CD4-positive, CD25-positive, alpha-beta regulatory T cell (primary cell): ENCODE measurements around the gene NLGN4Y. TPM values are rescaled to one million over a fixed set of nuclear protein-coding genes. Genes with fewer than 3 reads are reported as not detected.

ENCODE experiments used
- ATAC-seq, 2 donors: fragments of 150-1000 bp; cut with Tn5 transposase; one replicate each; pipeline ENCODE4 v1.10.0; 2021; ENCODE audit warnings: low read depth in 2 of 2, moderate number of reproducible peaks in 2 of 2, moderate library complexity in 1 of 2
- DNase-seq, 3 donors: peaks; one replicate each; pipeline versions ENCODE4 v3.0.0 to v3.0.0-alpha.2; 2012 to 2022; ENCODE audit warnings: mixed read lengths in 1 of 3
- H3K27ac ChIP-seq: one replicate; pipeline ENCODE4 v1.7.0; 2013; ENCODE audit warnings: mild to moderate bottlenecking, low read length; ENCODE audit not compliant: insufficient read depth, poor library complexity, severe bottlenecking
- H3K27me3 ChIP-seq: one replicate; pipeline ENCODE4 v1.7.0; 2013; ENCODE audit warnings: low read length; ENCODE audit not compliant: control insufficient read depth, insufficient read depth
- H3K36me3 ChIP-seq: one replicate; pipeline ENCODE4 v1.7.0; 2013; ENCODE audit warnings: mild to moderate bottlenecking, low read length, moderate library complexity; ENCODE audit not compliant: control insufficient read depth, insufficient read depth
- H3K4me1 ChIP-seq: 2 replicates; pipeline ENCODE4 v1.7.0; 2013; ENCODE audit warnings: mild to moderate bottlenecking, low read length; ENCODE audit not compliant: insufficient read depth, control insufficient read depth, poor library complexity, severe bottlenecking
- H3K4me3 ChIP-seq: one replicate; pipeline ENCODE4 v1.7.0; 2013; ENCODE audit warnings: low read depth, mild to moderate bottlenecking, low read length, moderate library complexity
- H3K9me3 ChIP-seq, 2 experiments: 1 replicate in 1 of 2; 2 replicates in 1 of 2; pipeline ENCODE4 v1.7.0; 2013; ENCODE audit warnings: low read length in 2 of 2, mild to moderate bottlenecking in 1 of 2, moderate library complexity in 1 of 2; ENCODE audit not compliant: control insufficient read depth in 2 of 2
- H3K27ac Mint-ChIP-seq, 3 donors: one replicate each; pipeline ENCODE4 v1.8.0; 2020 to 2022; ENCODE audit warnings: mild to moderate bottlenecking in 3 of 3, mixed read lengths in 3 of 3, moderate library complexity in 2 of 3
- H3K27me3 Mint-ChIP-seq: one replicate; pipeline ENCODE4 v1.8.0; 2022; ENCODE audit warnings: mild to moderate bottlenecking, mixed read lengths
- H3K36me3 Mint-ChIP-seq: one replicate; pipeline ENCODE4 v1.8.0; 2020; ENCODE audit warnings: mixed read lengths
- H3K4me1 Mint-ChIP-seq, 4 donors: one replicate each; pipeline ENCODE4 v1.8.0; 2020 to 2022; ENCODE audit warnings: mixed read lengths in 4 of 4, mild to moderate bottlenecking in 1 of 4
- H3K4me3 Mint-ChIP-seq, 4 donors: one replicate each; pipeline ENCODE4 v1.8.0; 2020 to 2022; ENCODE audit warnings: mild to moderate bottlenecking in 4 of 4, mixed read lengths in 4 of 4, moderate library complexity in 3 of 4
- H3K9me3 Mint-ChIP-seq, 7 donors: one replicate each; pipeline ENCODE4 v1.8.0; 2020 to 2022; ENCODE audit warnings: mixed read lengths in 7 of 7, mild to moderate bottlenecking in 3 of 7, moderate library complexity in 2 of 7
- polyA plus RNA-seq, 4 donors: library from polyadenylated mRNA; unstranded; fragments of 300-500 nt; fragmentation: Illumina TruSeq; gene quantifications; one replicate each; pipeline ENCODE4 v1.2.3, GENCODE V29; 2021
- total RNA-seq: library from RNA; stranded (reverse); gene quantifications from one replicate; pipeline ENCODE4 v1.2.3, GENCODE V29; 2022

NLGN4Y gene
- total and polyA plus RNA-seq, 5 donors from 2014 or later: 2.4 TPM; not detected in 4

DNA sequence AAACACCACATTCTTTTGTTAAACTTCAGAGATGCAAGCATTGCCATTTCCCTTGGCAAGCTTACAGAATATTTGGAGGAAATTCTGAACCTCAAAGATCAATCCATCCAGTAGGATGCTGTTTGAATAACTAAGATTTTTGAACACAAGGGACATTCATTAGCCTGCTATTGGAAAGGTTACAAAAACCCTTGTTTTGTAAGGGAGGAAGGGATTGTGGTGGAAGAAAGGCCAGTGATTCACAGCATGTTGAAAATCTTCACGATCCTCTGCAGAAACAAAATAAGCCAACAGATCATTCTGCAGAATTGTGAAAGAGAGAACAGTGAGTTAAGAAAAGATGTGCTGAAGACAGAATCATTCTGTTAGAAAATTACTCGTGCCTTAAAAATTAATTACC is 297.9 kb downstream of the NLGN4Y start:
- no peaks in the 10 kb centered on the region for H3K27me3 Mint-ChIP-seq
- no peak overlapping the region for H3K27ac Mint-ChIP-seq
- Histone ChIP-seq H3K4me3 (no peak overlapping the region), H3K9me3 (no peaks in the 10 kb centered on the region), H3K36me3 (no peaks in the 10 kb centered on the region), H3K27ac (no peak overlapping the region), H3K27me3 (no peaks in the 10 kb centered on the region), H3K4me1 (no peaks in the 10 kb centered on the region)
- no peak overlapping the region for H3K4me3 Mint-ChIP-seq
- H3K9me3 Mint-ChIP-seq: peaks cover 0 to 2% (median 0%) of the 10 kb centered on the region in 7 donors
- H3K4me1 Mint-ChIP-seq: no peaks in the 10 kb centered on the region
- ATAC-seq (no peak), DNase-seq (no peak)
- no peaks in the 10 kb centered on the region for H3K36me3 Mint-ChIP-seq

- H3K36me3 ChIP-seq: no peaks in the 10 kb centered on the region
- no peaks in the 10 kb centered on the region for H3K27me3 ChIP-seq
- ATAC-seq (no peak), DNase-seq (no peak)
- no peak overlapping the region for H3K27ac ChIP-seq
- no peaks in the 10 kb centered on the region for H3K9me3 ChIP-seq
- no peaks in the 10 kb centered on the region for H3K27me3 Mint-ChIP-seq
- H3K4me3 ChIP-seq: no peak overlapping the region
- H3K4me3 Mint-ChIP-seq: no peak overlapping the region
- no peaks in the 10 kb centered on the region for H3K36me3 Mint-ChIP-seq
- no peak overlapping the region for H3K27ac Mint-ChIP-seq
- H3K9me3 Mint-ChIP-seq: no peaks in the 10 kb centered on the region
- H3K4me1 ChIP-seq: no peaks in the 10 kb centered on the region
- H3K4me1 Mint-ChIP-seq: no peaks in the 10 kb centered on the region
Measured at GRCh38 chrY:14822906-14823305, 298.6 kb downstream of the NLGN4Y start.

GRCh38 chrY:14824583-14824982 is 300.3 kb downstream of the NLGN4Y start:
- H3K36me3 Mint-ChIP-seq: no peaks in the 10 kb centered on the region
- Histone ChIP-seq H3K27ac (no peak overlapping the region), H3K36me3 (no peaks in the 10 kb centered on the region), H3K4me3 (no peak overlapping the region), H3K4me1 (no peaks in the 10 kb centered on the region), H3K9me3 (no peaks in the 10 kb centered on the region), H3K27me3 (no peaks in the 10 kb centered on the region)
- H3K27ac Mint-ChIP-seq: no peak overlapping the region
- no peaks in the 10 kb centered on the region for H3K27me3 Mint-ChIP-seq
- DNase-seq (no peak), ATAC-seq (no peak)
- H3K4me1 Mint-ChIP-seq: no peaks in the 10 kb centered on the region
- H3K9me3 Mint-ChIP-seq: no peaks in the 10 kb centered on the region
- H3K4me3 Mint-ChIP-seq: no peak overlapping the region

DNA sequence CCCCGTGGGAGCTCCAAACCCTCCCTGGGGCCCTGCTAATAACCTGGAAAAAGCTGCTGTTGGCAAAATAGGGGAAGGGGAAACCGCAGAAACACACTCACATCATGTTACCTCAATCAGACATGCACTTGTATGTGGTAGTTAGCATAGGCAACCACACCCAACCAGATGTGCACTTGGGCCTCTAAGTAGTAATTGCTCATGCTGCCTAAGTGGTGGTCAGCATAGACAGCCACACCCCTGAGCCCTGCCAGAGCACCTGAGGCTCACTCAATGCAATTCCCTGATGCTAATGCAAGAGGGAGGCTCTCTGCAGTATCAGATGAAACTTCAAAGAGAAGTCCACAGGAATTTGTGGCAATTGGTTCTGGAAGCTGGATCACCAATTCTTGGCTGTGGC is 301.4 kb downstream of the NLGN4Y start:
- Histone ChIP-seq H3K4me3 (no peak overlapping the region), H3K4me1 (no peaks in the 10 kb centered on the region), H3K27me3 (no peaks in the 10 kb centered on the region), H3K9me3 (no peaks in the 10 kb centered on the region), H3K36me3 (no peaks in the 10 kb centered on the region), H3K27ac (no peak overlapping the region)
- no peak for DNase-seq
- H3K4me3 Mint-ChIP-seq: no peak overlapping the region
- H3K9me3 Mint-ChIP-seq: no peaks in the 10 kb centered on the region
- ATAC-seq: no peak
- no peaks in the 10 kb centered on the region for H3K4me1 Mint-ChIP-seq
- no peak overlapping the region for H3K27ac Mint-ChIP-seq
- H3K27me3 Mint-ChIP-seq: no peaks in the 10 kb centered on the region
- H3K36me3 Mint-ChIP-seq: no peaks in the 10 kb centered on the region

DNA sequence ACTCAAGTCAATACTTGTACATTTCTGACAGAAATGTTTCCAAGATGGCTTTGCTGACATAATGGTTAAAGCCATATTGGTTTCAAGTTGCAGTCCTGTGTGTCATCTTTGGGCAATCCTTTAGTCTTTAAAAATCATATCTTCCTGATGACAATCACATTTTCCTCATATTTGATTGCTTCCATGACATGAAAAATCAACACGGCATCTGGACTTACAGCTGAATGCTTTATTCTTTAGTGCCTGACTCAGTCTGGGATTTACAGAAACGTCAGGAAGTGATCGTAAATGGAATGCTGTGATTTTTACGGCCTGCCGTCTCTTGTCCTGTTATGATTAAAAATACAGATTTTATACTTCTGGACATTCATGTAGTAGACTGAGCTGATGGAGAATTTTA is 304.2 kb downstream of the NLGN4Y start:
- peaks cover 0 to 3% (median 0%) of the 10 kb centered on the region in 7 donors for H3K9me3 Mint-ChIP-seq
- no peaks in the 10 kb centered on the region for H3K27me3 Mint-ChIP-seq
- Histone ChIP-seq H3K27me3 (no peaks in the 10 kb centered on the region), H3K4me3 (no peak overlapping the region), H3K27ac (no peak overlapping the region), H3K4me1 (no peaks in the 10 kb centered on the region), H3K9me3 (no peaks in the 10 kb centered on the region), H3K36me3 (no peaks in the 10 kb centered on the region)
- no peak overlapping the region for H3K27ac Mint-ChIP-seq
- DNase-seq: no peak
- H3K4me3 Mint-ChIP-seq: no peak overlapping the region
- H3K36me3 Mint-ChIP-seq: no peaks in the 10 kb centered on the region
- no peak for ATAC-seq
- H3K4me1 Mint-ChIP-seq: no peaks in the 10 kb centered on the region

GRCh38 chrY:14829366-14829885 is 305.1 kb downstream of the NLGN4Y start:
- H3K9me3 Mint-ChIP-seq: peaks cover 0 to 3% (median 0%) of the 10 kb centered on the region in 7 donors
- ATAC-seq: no peak
- no peaks in the 10 kb centered on the region for H3K36me3 Mint-ChIP-seq

GRCh38 chrY:14834103-14835060 is 310.1 kb downstream of the NLGN4Y start:
- no peaks in the 10 kb centered on the region for H3K9me3 ChIP-seq
- no peak overlapping the region for H3K27ac ChIP-seq
- peaks cover 0 to 3% (median 0%) of the 10 kb centered on the region in 7 donors for H3K9me3 Mint-ChIP-seq
- DNase-seq (no peak), ATAC-seq (peak in 1 of 2 donors; percentile 34)
- no peak overlapping the region for H3K4me3 ChIP-seq
- H3K27me3 Mint-ChIP-seq: no peaks in the 10 kb centered on the region
- H3K4me3 Mint-ChIP-seq: no peak overlapping the region
- H3K36me3 Mint-ChIP-seq: no peaks in the 10 kb centered on the region
- H3K4me1 ChIP-seq: no peaks in the 10 kb centered on the region
- H3K4me1 Mint-ChIP-seq: peaks cover 0 to 5% (median 0%) of the 10 kb centered on the region in 4 donors
- H3K27me3 ChIP-seq: no peaks in the 10 kb centered on the region
- H3K36me3 ChIP-seq: no peaks in the 10 kb centered on the region
- no peak overlapping the region for H3K27ac Mint-ChIP-seq

More at GRCh38 chrY:14829366-14829885, 305.1 kb downstream of the NLGN4Y start:
- H3K4me3 ChIP-seq: no peak overlapping the region
- no peaks in the 10 kb centered on the region for H3K36me3 ChIP-seq
- Mint-ChIP-seq H3K4me1 (peaks cover 0 to 5% (median 0%) of the 10 kb centered on the region in 4 donors), H3K27me3 (no peaks in the 10 kb centered on the region), H3K27ac (no peak overlapping the region), H3K4me3 (no peak overlapping the region)
- no peaks in the 10 kb centered on the region for H3K4me1 ChIP-seq
- no peaks in the 10 kb centered on the region for H3K9me3 ChIP-seq
- H3K27me3 ChIP-seq: no peaks in the 10 kb centered on the region
- H3K27ac ChIP-seq: no peak overlapping the region
- DNase-seq: no peak
